ENCODE measurements around the gene AREL1. TPM values are rescaled to one million over a fixed set of nuclear protein-coding genes. Genes with fewer than 3 reads are reported as not detected.

AREL1 gene
- total RNA-seq, 2 experiments from 2014 or later, result 30.6 to 35.9 TPM

DNA sequence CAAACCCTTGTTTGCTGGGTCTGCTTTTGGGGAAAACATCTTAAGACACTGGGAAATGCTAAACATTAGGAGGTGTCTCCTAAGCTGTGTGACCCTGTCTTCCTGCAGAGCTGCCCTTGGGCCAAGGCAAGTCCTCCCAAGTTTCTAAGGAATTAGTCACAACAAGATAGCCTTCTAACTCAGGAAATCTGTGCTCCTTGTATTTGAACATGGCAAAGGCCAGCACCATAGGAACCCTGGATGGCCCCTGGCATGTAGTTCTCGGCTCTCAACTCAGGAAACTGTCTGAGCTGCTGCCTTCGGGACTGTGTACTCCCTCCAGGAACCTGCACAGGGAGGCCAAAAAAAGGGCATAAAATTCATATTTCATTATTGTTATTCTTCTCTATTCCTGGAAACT, 63.2 kb downstream of the AREL1 start:
- Histone ChIP-seq H3K27ac (ENCODE audit: low read depth in 1 of 2, low read length in 2 of 2) (no peak overlapping the region), H3K4me1 (ENCODE audit: insufficient read depth, low read length) (no peaks in the 10 kb centered on the region), H3K9me3 (ENCODE audit: control insufficient read depth in 1 of 2, insufficient read depth in 1 of 2, low read length in 2 of 2) (no peaks in the 10 kb centered on the region), H3K27me3 (ENCODE audit: control insufficient read depth in 1 of 2, insufficient read depth in 2 of 2, low read length in 2 of 2) (no peaks in the 10 kb centered on the region), H3K4me3 (ENCODE audit: low read length) (no peak overlapping the region), H3K36me3 (ENCODE audit: insufficient read depth, low read length) (no peaks in the 10 kb centered on the region)
- CTCF ChIA-PET, result interaction anchor here (1.2 to 1.6 kb wide), 2 partner anchors 37 to 41 kb away, joined by 5 to 6 read pairs; partner anchors contain the start of gene LTBP2
- Mint-ChIP-seq H3K4me1 (ENCODE audit: low read depth) (no peaks in the 10 kb centered on the region), H3K27ac (no peak overlapping the region), H3K36me3 (ENCODE audit: low read depth) (peaks cover 5% of the 10 kb centered on the region), H3K9me3 (no peaks in the 10 kb centered on the region), H3K4me3 (no peak overlapping the region), H3K27me3 (no peaks in the 10 kb centered on the region)
- TF ChIP-seq, protein P1, sequence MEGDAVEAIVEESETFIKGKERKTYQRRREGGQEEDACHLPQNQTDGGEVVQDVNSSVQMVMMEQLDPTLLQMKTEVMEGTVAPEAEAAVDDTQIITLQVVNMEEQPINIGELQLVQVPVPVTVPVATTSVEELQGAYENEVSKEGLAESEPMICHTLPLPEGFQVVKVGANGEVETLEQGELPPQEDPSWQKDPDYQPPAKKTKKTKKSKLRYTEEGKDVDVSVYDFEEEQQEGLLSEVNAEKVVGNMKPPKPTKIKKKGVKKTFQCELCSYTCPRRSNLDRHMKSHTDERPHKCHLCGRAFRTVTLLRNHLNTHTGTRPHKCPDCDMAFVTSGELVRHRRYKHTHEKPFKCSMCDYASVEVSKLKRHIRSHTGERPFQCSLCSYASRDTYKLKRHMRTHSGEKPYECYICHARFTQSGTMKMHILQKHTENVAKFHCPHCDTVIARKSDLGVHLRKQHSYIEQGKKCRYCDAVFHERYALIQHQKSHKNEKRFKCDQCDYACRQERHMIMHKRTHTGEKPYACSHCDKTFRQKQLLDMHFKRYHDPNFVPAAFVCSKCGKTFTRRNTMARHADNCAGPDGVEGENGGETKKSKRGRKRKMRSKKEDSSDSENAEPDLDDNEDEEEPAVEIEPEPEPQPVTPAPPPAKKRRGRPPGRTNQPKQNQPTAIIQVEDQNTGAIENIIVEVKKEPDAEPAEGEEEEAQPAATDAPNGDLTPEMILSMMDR (IDR thresholded peaks at IDR 0.05), result no peak
- POLR2A ChIA-PET, result interaction anchor here (1.4 kb wide), 1 partner anchor 31 kb away, joined by 5 read pairs; no protein-coding TSS in a partner anchor
- ATAC-seq (ENCODE audit: poor library complexity), result no peak
- no peak for DNase-seq
- intact Hi-C loops (cut with DNase I, micrococcal nuclease), result no loop called here

- Mint-ChIP-seq H3K27me3 (no peaks in the 10 kb centered on the region), H3K27ac (no peak overlapping the region), H3K9me3 (no peaks in the 10 kb centered on the region), H3K4me1 (ENCODE audit: low read depth) (no peaks in the 10 kb centered on the region), H3K36me3 (ENCODE audit: low read depth) (peaks cover 3% of the 10 kb centered on the region), H3K4me3 (no peak overlapping the region)
- H3K9me3 ChIP-seq (ENCODE audit: control insufficient read depth in 1 of 2, insufficient read depth in 1 of 2, low read length in 2 of 2), result no peaks in the 10 kb centered on the region
- H3K27ac ChIP-seq (ENCODE audit: low read depth in 1 of 2, low read length in 2 of 2), result no peak overlapping the region
- no peaks in the 10 kb centered on the region for H3K27me3 ChIP-seq (ENCODE audit: control insufficient read depth in 1 of 2, insufficient read depth in 2 of 2, low read length in 2 of 2)
- ATAC-seq (ENCODE audit: poor library complexity) (no peak), DNase-seq (no peak)
- ChIA-PET CTCF (interaction anchor here (1.2 to 1.6 kb wide), 2 partner anchors 37 to 40 kb away, joined by 5 to 6 read pairs; partner anchors contain the start of gene LTBP2), POLR2A (interaction anchor here (1.4 kb wide), 1 partner anchor 30 kb away, joined by 5 read pairs; no protein-coding TSS in a partner anchor)
- intact Hi-C loops (cut with DNase I, micrococcal nuclease), result no loop called here
- TF ChIP-seq, protein P1 (IDR thresholded peaks at IDR 0.05), result no peak
- H3K36me3 ChIP-seq (ENCODE audit: insufficient read depth, low read length), result no peaks in the 10 kb centered on the region
- H3K4me1 ChIP-seq (ENCODE audit: insufficient read depth, low read length), result no peaks in the 10 kb centered on the region
- no peak overlapping the region for H3K4me3 ChIP-seq (ENCODE audit: low read length)
Observed at GRCh38 chr14:74649167-74649566, 63.7 kb downstream of the AREL1 start.

- H3K27me3 Mint-ChIP-seq, result no peaks in the 10 kb centered on the region
- intact Hi-C loops (cut with DNase I, micrococcal nuclease), result no loop called here
- no peak for ATAC-seq (ENCODE audit: poor library complexity)
- no peak for DNase-seq
- H3K9me3 Mint-ChIP-seq, result no peaks in the 10 kb centered on the region
- POLR2A ChIA-PET, result interaction anchor here (1.4 kb wide), 1 partner anchor 30 kb away, joined by 5 read pairs; no protein-coding TSS in a partner anchor
- H3K27ac Mint-ChIP-seq, result no peak overlapping the region
- no peak overlapping the region for H3K4me3 Mint-ChIP-seq
- TF ChIP-seq, protein P1 (IDR thresholded peaks at IDR 0.05), result no peak
- H3K4me3 ChIP-seq (ENCODE audit: low read length), result no peak overlapping the region
- H3K27ac ChIP-seq (ENCODE audit: low read depth in 1 of 2, low read length in 2 of 2), result no peak overlapping the region
- H3K36me3 Mint-ChIP-seq (ENCODE audit: low read depth), result no peaks in the 10 kb centered on the region
- H3K4me1 ChIP-seq (ENCODE audit: insufficient read depth, low read length), result no peaks in the 10 kb centered on the region
- no peaks in the 10 kb centered on the region for H3K9me3 ChIP-seq (ENCODE audit: control insufficient read depth in 1 of 2, insufficient read depth in 1 of 2, low read length in 2 of 2)
- CTCF ChIA-PET, result no interaction called here
- no peaks in the 10 kb centered on the region for H3K4me1 Mint-ChIP-seq (ENCODE audit: low read depth)
- H3K36me3 ChIP-seq (ENCODE audit: insufficient read depth, low read length), result no peaks in the 10 kb centered on the region
- no peaks in the 10 kb centered on the region for H3K27me3 ChIP-seq (ENCODE audit: control insufficient read depth in 1 of 2, insufficient read depth in 2 of 2, low read length in 2 of 2)
Observed at GRCh38 chr14:74648601-74649000, 64.3 kb downstream of the AREL1 start.

All from CD4-positive, alpha-beta T cell (primary cell).